OCI-LY7 (cell line): ENCODE data around the gene SORD.

Source experiments
- CTCF ChIP-seq: fragments of 200-600 bp; sonication (generic); conservative IDR thresholded peaks from 2 replicates; pipeline ENCODE4 v1.5.1; 2014; ENCODE audit warnings: mild to moderate bottlenecking, antibody characterized with exemption, low read length, moderate library complexity, mixed read lengths
- EZH2phosphoT487 ChIP-seq: fragments of 200-600 bp; sonication (generic); IDR thresholded peaks from 2 replicates; pipeline ENCODE4 v1.6.1; 2018; ENCODE audit warnings: low read depth, borderline replicate concordance, mild to moderate bottlenecking, mixed run types, antibody characterized with exemption, low read length, moderate library complexity, mixed read lengths

GRCh38 chr15:45121020-45121419, 98.0 kb downstream of the SORD start:
- TF ChIP-seq CTCF (no peak), EZH2phosphoT487 (no peak)
